C4-2B (cell line): Measurements from ENCODE around the gene NUDT22.

Experiments used
- H3K27ac ChIP-seq: fragments of 450-650 bp; 2 replicates; pipeline ENCODE4 v1.5.1; 2017
- ZFX ChIP-seq: fragments of 450-650 bp; IDR thresholded peaks from 2 replicates; pipeline ENCODE4 v1.6.1; 2017
- TF ChIP-seq, protein P1 (sequence below): fragments of 450-650 bp; conservative IDR thresholded peaks from 2 replicates; pipeline ENCODE4 v1.5.1; 2017; ENCODE audit warnings: mild to moderate bottlenecking

NUDT22 gene

DNA sequence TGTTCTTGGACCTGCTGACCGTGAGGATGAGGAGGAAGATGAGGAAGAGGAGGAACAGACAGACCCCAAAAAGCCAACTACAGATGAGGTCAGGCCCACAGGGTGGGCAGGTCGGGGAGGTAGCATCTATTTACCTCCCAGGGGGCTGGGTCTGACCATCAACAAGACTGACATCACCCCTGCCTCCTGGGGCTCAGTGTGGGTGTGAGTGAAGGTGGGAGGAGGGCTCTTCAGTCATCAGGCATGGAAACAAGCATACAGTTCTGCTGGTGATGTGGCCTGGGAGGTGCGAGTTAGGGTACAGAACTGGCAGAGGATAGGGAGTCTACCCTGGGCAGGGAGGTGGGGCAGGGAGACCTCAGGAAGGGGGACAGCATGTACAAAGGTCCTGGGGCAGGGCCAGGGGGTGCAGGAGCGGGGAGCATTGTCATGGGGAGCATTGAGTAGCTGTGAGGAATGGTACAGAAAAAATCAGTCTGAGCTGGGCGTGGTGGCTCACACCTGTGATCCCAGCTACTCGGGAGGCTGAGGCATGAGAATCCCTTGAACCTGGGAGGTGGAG is 34.2 kb downstream of the NUDT22 start:
- TF ChIP-seq ZFX: no peak
- no peak overlapping the region for H3K27ac ChIP-seq

DNA sequence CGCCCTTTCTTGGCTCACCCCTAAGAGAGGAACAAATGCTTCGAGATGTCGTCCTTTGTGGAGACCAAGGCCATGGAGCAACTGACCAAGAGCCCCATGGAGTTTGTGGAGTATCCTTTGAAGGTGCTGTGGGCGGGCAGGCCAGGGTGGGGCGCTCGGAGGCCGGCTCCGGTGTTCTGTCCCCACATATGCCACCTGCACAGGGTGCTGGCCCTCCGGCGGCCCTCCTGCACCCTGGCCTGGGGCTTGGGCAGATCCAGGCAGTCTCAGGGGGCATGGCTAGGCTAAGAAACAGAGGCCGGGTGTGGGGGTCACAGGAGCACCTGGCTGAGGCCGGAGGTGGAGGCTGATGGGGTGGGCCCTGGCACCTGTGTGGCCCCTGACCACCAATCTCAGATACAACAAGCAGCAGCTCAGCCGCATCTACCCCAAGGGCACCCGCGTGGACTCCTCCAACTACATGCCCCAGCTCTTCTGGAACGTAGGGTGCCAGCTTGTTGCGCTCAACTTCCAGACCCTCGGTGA is 35.5 kb downstream of the NUDT22 start:
- TF ChIP-seq, protein P1, sequence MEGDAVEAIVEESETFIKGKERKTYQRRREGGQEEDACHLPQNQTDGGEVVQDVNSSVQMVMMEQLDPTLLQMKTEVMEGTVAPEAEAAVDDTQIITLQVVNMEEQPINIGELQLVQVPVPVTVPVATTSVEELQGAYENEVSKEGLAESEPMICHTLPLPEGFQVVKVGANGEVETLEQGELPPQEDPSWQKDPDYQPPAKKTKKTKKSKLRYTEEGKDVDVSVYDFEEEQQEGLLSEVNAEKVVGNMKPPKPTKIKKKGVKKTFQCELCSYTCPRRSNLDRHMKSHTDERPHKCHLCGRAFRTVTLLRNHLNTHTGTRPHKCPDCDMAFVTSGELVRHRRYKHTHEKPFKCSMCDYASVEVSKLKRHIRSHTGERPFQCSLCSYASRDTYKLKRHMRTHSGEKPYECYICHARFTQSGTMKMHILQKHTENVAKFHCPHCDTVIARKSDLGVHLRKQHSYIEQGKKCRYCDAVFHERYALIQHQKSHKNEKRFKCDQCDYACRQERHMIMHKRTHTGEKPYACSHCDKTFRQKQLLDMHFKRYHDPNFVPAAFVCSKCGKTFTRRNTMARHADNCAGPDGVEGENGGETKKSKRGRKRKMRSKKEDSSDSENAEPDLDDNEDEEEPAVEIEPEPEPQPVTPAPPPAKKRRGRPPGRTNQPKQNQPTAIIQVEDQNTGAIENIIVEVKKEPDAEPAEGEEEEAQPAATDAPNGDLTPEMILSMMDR: no peak
- TF ChIP-seq ZFX: no peak
- H3K27ac ChIP-seq: no peak overlapping the region

DNA sequence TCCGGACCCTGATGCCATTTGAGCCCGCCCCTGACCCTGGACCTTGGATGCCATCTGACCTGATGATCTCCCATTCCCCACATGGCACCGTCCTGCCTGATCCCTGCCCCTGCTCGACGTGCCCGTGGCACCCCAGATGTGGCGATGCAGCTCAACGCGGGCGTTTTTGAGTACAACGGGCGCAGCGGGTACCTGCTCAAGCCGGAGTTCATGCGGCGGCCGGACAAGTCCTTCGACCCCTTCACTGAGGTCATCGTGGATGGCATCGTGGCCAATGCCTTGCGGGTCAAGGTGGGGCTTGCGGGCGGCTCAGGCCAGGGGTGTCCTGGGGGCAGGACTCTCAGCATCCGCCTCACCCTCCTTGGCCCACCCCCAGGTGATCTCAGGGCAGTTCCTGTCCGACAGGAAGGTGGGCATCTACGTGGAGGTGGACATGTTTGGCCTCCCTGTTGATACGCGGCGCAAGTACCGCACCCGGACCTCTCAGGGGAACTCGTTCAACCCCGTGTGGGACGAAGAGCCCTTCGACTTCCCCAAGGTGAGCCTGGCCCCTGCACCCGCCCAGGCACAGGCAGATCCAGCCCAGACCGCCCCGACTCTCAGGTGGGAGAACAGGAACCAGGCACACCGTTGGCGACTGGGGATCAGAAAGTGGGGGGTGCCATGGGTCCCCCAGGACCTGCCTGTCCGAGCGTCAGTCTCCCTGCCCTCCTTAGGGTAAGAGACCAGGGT is 36.4 kb downstream of the NUDT22 start:
- no peak overlapping the region for H3K27ac ChIP-seq
- TF ChIP-seq, protein P1: no peak
- no peak for TF ChIP-seq ZFX

DNA sequence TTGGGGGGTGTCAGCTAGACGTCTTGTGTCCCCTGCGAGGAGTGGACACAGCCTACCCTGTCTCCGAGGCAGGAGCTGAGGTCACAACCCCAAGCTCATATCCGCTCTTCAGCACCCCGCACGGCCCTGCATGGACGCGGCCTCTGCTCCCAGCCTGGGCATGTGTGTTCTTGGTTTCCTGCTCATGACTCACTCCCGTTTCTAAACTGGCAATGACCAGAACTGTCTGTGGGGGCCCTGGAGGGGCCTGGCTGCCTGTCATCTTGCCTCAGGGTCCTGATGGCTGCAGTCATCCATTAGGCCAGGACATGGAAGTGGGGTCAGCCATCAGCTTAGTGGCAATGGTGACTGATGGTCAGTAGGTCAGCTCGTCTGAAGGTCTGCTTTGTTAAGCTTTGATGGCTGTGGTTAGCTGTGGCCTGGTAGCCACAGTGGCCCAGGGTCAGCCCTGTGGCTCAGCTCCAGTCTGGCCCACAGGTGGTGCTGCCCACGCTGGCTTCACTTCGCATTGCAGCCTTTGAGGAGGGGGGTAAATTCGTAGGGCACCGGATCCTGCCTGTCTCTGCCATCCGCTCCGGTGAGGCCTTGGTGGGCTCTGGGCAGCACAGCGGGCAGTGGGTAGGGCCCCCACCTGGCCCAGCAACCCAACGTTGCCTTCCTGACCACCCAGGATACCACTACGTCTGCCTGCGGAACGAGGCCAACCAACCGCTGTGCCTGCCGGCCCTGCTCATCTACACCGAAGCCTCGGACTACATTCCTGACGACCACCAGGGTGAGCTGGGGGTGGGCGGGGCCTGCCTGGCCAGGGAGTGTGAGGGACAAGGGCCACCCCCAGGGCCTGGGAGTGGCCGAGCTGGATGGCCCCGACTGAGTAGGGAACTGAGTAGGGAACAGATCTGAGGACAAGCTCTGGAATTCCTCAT is 37.2 kb downstream of the NUDT22 start:
- no peak overlapping the region for H3K27ac ChIP-seq
- no peak for TF ChIP-seq ZFX
- TF ChIP-seq, protein P1: no peak

DNA sequence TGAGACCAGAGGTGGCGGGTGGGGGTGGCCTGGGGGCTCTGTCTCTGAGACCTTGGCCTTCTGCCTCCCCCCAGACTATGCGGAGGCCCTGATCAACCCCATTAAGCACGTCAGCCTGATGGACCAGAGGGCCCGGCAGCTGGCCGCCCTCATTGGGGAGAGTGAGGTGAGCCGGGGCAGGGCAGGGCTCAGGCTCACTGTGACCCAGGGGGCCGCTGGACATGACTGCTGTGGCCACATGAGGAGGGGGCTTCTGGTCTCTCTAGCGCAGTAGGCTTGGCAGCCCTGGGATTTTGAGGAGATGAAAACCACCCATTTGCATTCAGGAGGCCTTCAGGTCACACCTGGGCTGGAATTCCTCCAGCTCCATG is 37.9 kb downstream of the NUDT22 start:
- no peak overlapping the region for H3K27ac ChIP-seq
- TF ChIP-seq, protein P1: no peak
- TF ChIP-seq ZFX: no peak

DNA sequence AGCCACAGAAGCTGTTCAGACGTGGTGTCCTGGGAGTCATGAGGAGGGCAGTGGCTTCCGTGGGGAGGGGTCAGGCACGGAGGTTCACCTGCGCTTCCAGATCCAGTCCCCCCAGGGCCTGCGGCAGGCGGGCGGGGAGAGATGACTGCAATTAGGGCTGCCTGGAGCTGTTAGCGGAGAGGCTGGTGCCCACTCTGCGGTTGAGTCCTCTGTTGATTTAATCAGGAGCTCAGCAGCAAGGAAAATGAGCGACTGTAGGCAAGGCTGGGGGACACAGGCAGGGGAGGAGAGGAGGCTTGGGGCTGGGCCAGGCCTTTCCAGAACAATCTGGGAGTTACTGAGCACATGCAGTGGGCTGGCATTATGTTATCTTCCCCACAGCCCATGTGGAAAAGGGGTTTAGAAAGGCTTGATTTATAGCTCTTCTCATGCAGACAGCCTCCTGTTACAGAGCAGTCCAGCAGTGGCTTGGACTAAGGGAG is 38.3 kb downstream of the NUDT22 start:
- H3K27ac ChIP-seq: no peak overlapping the region
- no peak for TF ChIP-seq ZFX
- TF ChIP-seq, protein P1: no peak

DNA sequence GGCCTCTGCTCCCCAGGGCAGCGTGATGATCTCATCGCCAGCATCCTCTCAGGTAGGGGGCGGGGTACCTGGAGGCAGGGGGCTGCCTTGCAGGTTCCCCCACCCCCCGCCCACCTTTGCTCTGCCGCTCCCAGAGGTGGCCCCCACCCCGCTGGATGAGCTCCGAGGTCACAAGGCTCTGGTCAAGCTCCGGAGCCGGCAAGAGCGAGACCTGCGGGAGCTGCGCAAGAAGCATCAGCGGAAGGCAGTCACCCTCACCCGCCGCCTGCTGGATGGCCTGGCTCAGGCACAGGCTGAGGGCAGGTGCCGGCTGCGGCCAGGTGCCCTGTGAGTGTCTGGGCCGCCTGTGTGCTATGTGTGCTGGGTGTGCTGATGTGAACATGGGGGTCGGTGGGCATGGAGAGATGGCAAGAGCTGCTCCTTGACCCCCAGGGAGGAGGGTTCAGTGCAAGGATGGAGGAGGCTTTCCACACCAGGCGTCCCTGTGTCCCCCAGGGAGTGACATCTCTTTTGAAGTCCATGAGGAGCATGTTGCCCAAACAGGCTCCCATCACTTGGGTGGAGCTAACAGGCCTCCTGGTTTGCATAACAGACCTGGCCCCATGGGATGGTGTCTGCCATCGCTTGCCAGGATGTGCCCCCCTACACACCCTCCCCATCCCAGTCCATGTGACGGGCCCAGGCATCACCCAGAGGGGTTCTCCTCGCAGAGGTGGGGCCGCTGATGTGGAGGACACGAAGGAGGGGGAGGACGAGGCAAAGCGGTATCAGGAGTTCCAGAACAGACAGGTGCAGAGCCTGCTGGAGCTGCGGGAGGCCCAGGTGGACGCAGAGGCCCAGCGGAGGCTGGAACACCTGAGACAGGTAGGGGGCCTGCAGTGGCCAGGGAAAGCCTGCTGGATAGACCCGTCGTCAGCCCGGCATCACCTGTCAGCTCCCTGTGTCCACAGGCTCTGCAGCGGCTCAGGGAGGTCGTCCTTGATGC is 39.4 kb downstream of the NUDT22 start:
- no peak for TF ChIP-seq ZFX
- TF ChIP-seq, protein P1: no peak
- H3K27ac ChIP-seq: no peak overlapping the region
